ENCODE results near the gene DISC1.
"Not testable (repeated sequence)": the region's sequence is repeated elsewhere in the genome, so short reads cannot be mapped to it uniquely, and the experiment has no call there.

DISC1 gene

DNA sequence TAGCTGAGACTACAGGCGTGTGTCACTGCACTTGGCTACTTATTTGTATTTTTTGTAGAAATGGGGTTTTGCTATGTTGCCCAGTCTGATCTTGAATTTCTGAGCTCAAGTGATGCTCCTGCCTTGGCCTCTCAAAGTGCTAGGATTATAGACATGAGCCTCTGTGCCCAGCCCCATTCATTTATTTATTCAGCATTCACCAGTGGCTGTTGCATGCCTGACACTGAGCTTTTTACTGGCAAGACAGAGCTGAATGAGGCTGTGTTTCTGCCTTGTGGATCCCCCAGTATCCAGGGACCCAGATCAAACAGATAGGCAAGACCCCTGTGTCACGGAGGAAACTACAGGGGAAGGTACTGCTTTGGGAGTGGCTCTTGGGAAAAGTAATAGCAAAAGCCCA is 109.4 kb downstream of the DISC1 start:
- no peak for DNase-seq

DNA sequence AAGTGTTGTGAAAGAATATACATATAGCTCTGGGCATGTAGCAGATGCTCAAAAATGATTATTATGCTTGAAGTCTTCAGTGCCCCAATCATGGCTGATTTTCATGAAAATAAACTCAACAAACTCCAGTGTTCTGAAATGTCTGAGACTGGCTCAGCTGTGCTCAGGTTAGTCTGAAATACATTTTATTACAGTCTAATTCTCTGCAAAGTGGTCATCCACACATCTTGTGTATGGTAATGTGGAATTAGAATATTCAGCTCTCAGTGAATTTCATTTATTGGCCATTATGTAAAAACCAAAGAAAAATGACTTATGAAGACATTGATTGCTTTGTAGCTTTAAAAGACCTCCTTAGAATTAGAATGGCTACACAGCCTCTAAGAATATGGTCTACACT is 109.9 kb downstream of the DISC1 start:
- DNase-seq = no peak

DNA sequence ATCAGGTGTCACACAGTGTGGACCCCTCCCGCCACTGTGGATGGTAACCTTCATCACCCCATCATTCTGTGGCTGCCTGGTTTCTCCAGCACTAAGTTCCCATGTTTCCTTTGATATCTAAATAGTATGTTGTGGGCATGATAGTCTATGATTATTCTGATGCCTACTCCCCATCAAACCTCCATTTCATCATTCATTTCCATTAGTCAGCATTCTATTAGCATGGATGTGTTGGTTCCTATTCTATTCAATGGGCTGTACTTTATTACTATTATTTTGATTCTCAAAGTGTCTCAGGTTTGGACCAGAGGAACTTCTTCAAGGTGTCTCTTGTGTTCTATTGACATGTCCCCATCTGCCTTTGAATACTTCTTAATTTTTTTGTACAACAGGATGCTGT is 112.0 kb downstream of the DISC1 start:
- no peak for DNase-seq

DNA sequence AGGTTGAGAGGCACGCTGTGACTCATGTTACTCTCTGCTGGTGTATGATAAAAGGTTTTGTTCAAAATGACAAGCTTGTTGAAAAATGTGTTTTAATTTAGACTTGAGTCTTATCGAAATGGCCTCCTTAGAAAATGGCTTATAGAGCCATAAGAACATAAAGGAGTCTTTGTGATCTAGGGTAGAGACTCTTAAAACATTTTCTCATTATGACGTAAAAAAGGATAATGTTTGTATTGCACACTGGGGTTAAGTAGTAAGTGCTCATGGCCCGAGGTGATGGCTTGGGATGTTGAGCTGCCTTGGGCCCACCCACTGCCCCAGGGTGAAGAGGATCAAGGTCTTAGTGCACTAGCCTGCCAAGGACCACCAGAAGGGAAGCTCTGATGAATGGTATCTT is 117.4 kb downstream of the DISC1 start:
- DNase-seq = no peak

DNA sequence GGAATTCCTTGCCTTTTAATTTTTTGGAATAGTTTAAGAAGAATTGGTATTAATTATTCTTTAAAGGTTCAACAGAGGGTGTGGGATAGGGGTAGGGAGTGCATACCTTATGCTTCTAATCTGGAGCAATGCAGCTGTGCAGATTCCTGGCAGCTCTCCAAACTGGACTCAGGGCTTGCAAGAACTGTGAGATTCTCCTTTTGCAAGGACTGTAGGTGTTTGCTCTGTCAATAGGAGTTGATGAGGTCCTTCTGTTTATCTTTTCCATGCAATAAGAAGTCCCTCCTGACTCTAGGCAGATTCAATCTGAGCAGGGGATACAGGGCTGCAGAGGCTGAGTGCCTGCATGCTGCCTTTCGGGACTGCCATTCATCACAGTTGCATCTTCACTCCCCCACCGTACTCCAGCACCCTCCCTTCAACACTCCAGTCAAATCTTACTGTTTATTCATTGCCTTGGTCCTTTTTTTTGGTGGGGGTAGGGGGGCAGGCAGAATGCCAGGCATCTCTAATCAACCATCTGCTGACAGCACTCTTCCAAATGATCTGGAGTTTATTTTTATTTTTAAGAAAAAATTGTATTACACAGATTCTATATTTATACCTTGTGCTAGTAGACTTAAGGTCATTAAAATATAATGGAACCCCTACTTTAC is 122.3 kb downstream of the DISC1 start:
- DNase-seq = no peak

DNA sequence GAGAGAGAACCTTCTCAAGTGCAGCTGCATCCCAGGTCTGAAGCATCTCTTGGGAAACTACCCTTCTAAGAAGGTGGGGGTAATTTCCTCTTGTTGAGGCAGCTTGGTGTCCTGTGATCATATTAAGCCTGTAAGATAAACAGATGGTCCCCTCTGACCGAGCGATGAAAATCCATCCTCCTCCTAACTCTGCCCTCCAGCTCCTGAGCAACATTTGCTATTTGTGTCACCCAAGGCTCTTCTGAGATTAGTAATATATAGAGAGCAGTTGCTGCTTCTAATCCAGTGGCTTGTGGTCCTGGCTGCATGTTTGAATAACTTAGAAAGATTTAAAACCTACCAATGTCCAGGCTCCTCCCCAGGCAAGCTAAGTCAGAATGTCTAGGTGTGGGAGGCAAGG is 123.7 kb downstream of the DISC1 start:
- DNase-seq = no peak

DNA sequence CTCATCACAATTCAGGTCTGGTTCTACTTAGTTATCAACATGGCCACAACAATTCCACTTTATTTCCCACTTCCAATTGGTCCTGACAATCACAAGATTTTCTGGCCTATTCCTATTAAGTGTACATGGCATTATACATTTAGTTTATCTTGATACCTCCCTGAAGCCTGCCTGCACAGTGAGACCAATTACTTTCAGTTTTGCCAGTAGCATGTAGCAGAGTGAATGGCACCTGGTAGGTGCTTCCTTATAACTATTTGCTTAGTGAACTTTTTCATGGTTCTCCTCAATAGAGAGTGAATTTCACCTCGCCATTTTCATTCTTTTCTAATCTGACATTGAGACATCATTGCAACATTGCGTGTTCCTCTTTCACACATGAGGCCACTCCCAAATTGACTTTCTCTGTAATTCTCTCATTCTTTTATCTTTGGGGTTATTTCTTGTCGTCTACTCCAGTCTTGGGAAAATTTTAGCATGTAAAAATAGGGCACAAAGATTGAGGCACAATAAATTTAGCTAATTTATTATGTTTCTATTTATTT is 124.3 kb downstream of the DISC1 start:
- DNase-seq = no peak

DNA sequence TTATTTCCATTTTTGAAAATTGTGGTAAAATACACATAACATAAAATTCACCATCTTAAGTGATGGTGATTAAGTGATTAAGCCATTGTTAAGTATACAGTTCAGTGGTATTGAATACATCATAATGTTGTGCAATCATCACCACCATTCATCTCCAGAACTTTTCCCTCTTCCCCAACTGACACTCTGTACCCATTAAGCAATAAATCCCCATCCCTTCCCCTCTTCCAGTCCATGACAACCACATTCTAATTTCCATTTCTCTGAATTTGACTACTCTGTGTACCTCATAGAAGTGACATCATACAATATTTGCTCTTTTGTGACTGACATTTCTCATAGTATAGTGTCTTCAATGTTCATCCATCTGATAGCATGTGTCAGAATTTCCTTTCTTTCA is 124.8 kb downstream of the DISC1 start:
- no peak for DNase-seq

DNA sequence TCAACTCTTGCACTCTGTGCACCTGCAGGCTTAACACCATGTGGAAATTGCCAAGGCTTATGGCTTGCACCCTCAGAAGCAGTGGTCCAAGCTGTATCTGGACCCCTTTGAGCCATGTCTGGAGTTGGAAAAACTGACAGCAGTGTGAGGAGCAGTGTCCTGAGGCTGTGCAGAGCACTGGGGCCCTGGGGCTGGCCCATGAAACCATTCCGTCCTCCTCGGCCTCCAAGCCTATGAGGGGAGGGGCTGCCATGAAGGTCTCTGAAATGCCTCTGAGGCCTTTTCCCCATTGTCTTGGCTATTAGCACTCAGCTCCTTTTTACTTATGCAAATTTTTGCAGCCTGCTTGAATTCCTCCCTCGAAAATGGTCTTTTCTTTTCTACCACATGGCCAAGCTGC is 126.7 kb downstream of the DISC1 start:
- DNase-seq = no peak

DNA sequence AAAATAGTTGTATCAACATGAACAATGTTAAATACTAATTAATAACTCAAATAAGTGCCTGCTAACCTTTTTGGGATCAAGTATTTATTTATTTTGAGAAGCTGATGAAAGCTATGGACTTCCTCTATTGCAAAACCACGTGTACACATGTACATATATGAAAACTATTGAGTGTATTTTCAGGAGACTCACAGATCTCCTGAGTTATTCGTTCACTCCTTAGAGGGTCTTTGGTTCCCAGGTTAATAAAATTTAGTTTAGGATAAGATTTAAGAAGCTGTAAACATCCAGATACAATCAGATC is 130.5 kb downstream of the DISC1 start:
- DNase-seq = no peak

DNA sequence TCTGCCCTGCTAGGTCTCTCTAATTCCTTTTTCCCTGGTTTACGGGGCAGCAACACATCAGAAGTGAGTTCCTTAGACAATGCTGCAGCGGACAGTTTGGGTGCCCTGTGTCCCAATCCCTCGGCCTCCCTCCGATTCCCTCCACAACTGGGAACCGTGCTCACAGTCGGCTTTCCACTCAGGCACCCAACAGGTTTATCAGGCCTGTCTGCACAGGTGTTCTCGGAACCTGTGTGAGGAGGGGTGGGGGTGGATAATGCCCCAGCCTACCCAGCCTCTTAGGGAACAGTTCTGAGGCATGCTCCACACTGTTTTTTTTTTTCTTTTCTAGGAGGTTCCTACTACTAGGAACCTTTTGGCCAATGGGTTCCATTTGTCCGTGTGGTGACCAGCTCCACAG is 131.2 kb downstream of the DISC1 start:
- DNase-seq = no peak

DNA sequence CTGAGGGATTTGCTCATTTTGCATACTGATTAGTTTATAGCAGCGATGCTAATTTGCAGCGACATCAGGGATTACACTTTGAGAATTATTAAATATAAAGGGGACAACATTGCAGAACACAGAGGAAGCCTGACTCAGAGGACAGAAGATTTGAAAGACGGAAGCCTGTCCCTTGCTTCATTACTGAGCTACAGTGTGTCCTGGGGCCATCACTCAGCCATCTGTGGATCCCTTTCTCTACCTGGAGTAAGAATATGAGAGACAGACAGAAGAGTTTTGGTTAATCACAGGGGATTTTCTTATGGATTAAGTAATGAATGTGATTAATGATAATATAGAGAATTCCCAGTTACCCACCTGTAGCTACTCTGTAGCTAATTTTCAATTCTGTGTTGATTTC is 134.7 kb downstream of the DISC1 start:
- no peak for DNase-seq

DNA sequence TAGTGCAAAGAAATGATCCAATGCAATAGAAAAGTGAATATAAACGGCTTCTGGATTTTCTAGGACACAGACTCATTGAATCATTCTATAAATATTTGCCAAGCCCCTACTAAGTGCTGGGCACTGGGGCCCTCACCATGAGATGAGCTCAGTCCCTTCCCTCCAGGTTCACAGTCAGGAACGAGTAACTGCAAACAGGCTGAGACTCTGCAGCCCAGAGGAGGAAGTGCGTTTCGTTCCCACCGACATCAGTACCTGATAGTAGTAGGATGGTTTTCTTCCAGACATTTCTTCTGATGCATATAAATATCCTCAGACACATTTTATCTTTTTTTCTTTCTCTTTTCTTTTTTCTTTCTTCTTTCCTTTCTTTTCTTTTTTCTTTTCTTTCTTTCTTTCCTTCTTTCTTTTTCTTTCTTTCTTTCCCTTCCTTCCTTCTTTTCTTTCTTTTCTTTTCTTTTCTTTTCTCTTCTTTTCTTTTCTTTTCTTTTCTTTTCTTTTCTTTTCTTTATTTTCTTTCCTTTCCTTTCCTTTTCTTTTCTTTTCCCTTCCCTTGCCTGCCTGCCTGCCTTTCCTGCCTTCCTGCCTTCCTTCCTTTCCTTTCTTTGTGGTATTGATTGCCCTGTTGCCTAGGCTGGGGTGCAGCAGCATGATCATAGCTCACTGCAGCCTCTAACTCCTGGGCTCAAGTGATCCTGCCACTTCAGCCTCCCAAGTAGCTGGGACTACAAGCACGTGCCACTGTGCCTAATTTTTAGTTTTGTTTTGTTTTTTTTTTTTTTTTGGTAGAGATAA is 135.4 kb downstream of the DISC1 start:
- no peak for DNase-seq

DNA sequence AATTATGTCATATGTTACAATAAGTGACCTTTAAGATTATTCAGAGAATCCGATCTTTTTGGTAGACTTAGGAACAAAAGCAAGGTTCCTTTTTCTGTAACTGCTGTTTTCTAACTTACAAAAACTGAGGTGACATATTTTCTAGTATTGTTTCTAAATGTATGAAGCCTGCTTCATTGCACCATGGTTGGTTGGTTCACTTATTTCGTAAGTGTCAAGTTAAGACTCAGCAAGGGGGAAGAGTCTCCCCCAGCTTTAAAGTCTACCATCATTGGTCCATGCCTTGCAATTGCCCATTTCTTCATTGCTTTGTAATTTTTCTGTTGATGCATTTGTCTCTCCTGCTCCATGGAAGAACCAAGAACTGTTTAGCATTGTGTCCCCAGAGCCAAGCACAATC is 136.9 kb downstream of the DISC1 start:
- no peak for DNase-seq

DNA sequence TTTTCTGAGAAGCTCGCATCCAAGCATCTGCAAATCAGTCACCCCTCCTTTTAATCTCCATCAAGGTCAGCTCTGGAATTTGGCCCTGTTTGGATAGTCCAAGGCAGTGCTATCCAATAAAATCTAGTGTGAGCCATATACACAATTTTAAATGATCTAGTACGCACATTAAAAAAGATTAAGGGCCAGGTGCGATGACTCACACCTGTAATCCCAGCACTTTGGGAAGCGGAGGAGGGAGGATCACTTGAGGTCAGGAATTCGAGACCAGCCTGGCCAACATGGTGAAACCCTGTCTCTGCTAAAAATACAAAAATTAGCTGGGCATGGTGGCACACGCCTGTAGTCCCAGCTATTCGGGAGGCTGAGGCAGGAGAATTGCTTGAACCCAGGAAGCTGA is 139.2 kb downstream of the DISC1 start:
- DNase-seq = not testable (repeated sequence)

DNA sequence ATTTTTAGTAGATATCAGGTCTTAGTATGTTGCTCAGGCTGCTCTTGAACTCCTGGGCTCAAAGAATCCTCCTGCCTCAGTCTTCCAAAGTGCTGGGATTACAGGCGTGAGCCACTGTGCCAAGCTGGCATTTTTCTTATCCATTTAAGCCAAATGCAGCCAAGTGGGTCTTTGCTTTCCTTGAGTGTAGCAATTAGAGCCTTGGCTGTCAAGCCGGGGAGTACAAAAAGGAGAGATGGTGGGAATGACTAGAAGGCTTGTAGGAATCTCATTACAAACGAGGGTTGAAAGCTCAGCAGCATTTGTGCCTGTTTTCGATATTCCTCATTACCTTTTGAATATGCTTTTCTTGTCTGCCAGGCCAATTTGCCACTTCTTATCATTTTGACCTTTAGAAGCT is 140.9 kb downstream of the DISC1 start:
- no peak for DNase-seq

DNA sequence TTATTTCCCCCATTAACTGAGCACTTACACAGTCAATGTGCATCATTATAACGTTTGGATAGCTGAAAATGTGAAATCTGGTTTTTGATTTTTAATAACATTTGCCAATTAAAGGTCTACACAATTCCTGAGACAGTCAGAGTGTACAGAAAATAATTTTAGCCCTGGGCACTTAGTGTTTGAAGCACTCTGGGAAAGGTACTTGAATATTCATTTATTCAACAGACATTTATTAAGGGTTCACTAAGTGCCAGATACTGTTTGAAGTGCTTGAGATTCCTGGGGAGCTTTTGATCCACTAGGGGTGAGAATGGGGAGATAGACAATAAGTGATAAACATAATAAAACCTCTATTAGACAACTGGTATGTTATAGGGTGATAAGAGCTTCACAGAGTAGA is 141.8 kb downstream of the DISC1 start:
- DNase-seq = no peak

DNA sequence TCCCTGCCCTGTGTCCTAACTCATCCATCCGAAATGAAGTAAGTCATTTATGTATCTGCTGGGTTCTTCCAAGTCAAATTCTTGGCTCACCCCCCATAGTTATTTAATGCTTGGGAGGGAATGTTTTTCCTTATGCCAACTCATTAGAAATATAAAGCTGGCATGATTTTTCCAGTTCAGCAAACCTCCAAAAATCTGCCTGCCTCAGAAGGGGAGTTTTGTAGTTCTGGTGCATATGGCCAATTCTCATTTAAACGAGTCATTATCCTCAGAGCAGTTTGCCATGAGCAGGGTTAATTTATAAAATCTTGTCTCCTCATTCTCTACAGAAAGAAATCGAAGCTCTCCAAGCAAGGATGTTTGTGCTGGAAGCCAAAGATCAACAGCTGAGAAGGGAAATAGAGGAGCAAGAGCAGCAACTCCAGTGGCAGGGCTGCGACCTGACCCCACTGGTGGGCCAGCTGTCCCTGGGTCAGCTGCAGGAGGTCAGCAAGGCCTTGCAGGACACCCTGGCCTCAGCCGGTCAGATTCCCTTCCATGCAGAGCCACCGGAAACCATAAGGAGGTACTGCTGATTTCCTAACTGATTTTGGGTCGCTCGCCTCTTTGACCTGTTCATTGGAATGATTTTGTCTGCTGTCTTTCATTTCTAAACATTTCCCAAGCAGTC is 144.1 kb downstream of the DISC1 start:
- no peak for DNase-seq

DNA sequence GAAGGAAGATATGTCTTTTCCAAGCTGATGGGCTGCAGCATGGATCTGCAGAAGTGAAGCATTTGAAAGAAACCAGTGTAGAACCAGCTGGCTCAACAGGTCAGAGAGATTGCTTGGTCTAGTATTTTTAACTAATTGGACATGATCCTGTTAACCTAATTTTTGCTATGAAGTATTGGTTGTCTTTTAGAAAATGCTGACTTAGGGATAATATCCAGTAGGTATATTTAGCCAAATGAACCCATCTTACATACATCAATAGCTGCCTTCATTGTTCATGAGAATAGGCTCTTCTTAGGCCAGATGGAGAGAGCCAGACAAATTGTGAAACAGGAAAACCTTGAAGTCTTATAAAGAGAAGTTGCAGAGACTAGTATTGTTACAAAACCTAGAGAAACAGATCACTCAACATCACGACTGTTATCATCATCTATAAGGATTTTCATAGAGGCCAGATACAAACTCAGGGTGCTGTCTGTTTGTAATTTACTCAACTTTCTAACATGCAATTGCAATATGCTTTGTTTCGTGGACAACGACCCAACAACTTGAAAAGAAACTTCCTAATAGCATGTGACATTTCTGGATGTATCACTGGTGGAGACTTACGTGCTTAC is 148.2 kb downstream of the DISC1 start:
- no peak for DNase-seq

DNA sequence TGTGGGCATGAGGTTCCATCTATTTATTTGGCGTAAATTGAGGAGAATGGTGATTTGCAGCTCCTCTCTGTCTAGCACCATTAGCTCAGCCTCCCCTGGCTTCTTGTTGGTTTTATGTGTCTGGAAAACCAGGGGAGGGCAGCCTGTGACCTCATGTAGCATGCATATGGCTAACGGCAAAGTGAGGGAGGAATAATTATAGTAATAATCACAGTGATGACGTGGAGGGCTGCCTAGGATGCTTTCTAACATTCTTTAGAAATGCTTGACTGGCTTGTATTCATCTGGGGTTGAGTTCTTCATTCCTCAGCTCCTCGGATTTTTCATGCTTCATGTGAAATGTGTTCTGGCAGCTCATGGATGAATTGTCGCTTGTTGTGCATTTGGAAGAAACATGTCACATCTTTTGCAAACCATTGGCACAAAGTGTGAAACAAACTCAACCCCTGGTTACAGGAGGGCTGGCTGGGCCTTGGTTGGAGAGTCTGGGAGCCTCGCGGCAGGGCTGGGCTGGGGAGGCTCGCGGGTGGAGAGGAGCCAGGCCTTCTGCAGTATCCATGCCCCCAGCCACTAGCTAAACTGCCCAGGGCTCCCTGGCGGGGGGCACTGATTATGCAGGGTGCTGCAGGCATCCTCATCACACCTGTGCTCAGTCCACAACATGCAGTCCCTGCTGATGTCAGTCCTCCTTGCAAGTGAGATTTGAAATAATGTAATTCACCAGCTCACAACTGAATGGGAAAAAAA is 149.6 kb downstream of the DISC1 start:
- DNase-seq = no peak

DNA sequence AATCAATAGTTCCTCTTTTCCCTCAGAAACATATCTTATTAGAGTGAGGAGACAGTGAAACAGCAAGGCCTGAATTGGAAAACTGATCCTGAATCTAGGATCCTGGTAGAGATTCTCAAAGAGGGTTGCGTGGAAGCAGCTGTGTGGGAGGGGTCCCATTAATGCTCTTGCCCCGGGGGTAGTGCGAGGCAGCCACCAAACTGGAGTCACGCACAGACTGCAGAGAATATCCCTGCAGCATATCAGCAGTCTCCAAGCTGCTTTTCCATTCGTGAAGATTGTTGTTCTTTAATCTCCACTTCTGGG is 150.1 kb downstream of the DISC1 start:
- no peak for DNase-seq

DNA sequence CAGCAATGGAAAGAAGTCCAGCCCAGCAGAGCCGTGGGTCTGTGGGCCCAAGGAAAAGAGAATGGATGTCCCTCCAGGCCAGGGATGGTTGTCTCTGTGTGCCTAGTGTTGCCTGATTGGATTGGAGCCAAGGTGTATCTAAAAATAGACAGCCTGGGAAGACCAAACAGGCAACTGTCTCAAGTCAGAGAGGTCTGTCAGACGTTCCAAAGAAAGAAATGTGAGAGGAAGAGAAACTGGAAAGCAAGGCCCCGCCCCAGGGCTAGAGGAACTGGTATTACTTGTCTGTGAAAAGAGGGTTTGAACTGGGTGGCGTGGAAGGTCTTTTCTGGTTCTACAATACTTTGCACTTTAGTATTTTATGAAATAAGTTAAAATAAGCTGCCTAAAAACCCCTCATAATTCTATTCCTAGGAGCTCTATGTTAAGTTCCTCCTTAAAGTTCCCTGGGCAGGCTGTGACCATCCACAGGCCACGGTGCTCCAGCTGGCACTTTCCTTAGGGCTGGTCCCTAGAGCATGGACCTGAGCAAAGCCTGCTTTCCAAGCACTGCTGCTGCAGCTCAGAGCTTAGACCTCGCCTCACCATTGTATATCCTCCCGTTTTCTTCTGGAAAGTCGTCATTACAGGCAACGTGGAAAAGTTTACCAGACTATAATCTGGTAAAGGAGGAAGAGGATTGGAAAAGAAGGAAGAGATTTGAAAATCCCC is 151.6 kb downstream of the DISC1 start:
- DNase-seq = no peak

DNA sequence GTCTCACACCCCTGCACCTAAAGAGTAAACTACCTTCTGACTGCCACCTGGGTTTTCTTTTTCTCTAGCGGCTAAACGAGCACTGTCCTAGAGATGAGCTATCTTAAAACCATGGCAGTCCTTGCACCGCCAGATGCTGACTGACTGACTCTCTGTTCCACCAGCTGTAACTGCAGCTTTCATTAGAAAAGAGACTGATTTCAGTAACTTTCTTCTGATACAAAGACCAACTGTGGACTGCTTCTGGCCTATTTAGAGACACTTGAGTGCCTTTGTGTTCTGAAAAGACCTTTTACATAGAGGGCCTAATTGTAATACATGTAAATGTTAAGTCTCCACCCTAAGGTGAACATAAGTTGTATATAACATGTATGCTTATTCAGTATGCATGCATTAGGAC is 152.5 kb downstream of the DISC1 start:
- DNase-seq = no peak

Measured in activated CD4-positive, alpha-beta T cell treated with anti-CD3 and anti-CD28 coated beads for 4 hours (primary cell).